HT-29 (cell line): ENCODE results near the gene ARHGAP15. TPM values are rescaled to one million over a fixed set of nuclear protein-coding genes. Genes with fewer than 3 reads are reported as not detected.

Experiments
- DNase-seq: peaks from one replicate; pipeline ENCODE4 v3.0.0-alpha.2; 2015; ENCODE audit warnings: low spot score
- total RNA-seq: library from RNA; depleted of rRNA; stranded (reverse); fragments of >200 nt; shearing (Covaris generic); gene quantifications from 2 replicates; pipeline ENCODE4 v1.2.3, GENCODE V29; 2014

Gene ARHGAP15
- total RNA-seq, 1 experiment from 2014 or later = not detected

- DNase-seq = no peak
These were observed 629.6 kb downstream of the ARHGAP15 start for GRCh38 chr2:143758629-143759330.

- DNase-seq = no peak
These were observed 630.2 kb downstream of the ARHGAP15 start for GRCh38 chr2:143759455-143759854.

DNA sequence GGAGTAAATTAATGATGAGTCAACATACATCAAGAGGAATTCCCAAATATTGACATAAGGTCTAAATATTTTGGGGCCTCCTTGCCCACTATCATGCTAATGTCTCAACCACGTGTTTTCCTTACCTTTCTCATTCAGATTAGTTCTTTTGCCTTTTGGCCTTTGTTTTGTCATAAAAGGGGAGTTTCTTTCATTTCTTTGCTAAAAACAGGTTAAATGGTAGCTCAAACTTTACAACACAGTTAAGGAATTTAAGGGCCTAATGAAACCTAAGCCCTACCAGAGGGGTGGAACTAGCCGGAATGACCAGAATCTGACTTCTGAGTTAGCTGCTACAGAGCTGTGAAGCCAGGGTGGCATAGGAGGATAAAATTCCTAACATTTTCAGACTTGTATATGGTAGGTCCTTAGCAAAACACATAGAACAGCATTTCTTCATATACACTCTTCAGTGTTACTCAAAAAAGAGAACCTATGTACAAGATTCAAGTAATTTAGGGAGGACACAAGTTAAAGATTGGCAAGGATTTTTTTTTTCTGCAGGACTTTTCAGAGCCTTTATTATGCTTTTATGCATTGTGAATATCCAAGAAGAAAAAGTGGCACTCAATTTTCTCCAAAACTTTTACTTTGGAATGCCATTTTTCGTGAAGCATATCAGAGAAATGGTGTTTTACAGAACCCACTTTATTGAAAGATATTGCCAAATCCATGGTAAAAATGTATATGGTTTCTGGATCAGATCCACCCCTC, 633.1 kb downstream of the ARHGAP15 start:
- no peak for DNase-seq

- no peak for DNase-seq
These were observed 635.0 kb downstream of the ARHGAP15 start for GRCh38 chr2:143764261-143764660.

DNA sequence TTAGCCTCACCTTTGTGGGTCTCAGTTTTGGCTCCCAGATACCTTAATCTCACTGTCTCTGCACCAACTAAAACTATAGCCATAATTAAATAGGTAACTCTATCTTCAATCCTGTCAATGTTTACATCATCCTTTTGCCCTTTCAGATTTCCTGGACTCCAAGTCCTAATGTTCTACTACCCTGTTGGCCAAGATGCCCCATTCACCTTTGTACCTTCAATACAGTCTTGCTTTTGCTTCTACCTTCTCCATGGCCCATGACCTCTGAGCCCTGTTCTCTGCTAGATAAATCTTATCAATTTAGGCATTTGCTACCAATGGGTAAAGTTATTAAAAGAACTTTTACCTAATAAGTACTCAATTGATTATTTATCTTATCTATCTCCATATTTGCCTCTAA, 635.5 kb downstream of the ARHGAP15 start:
- DNase-seq = no peak

DNA sequence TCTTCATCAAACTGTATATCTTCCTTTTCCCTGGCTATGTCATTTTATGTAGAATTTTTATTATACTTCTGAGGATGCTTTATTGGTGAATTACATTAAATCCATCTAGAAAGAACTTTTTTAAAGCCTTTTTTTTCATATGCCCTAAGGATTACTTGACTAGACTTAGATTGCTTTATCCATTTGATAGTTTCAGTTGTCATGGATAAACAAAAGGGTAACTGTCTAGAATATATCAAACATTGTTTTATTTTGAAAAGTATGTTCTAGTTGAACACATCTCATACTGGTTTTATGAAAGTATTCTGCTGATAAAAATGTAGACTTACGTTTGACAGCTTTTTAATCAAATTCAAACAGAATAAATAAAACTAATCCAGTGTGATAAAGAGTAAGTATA, 639.8 kb downstream of the ARHGAP15 start:
- DNase-seq = no peak

GRCh38 chr2:143771939-143772338, 642.7 kb downstream of the ARHGAP15 start:
- DNase-seq = no peak

- no peak for DNase-seq
These were observed 647.5 kb downstream of the ARHGAP15 start for GRCh38 chr2:143776526-143777297.

DNA sequence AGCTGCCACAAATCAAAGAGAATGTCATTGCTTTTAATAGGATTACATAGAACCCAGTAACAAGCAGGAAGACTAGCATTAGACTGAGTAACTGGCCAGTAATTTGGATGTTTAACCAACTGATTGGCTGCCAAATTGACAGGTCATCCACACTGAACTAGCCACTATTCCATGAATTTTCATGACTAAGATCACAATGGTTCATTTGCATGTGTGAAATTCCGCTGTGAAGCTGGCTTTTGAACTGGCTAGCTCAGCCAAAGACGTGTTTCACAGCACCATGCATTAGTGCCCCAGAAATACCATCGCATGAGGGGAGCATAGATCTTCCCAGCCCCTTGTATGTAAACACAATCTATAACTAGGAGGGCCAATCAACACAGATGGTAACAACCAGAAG, 649.8 kb downstream of the ARHGAP15 start:
- DNase-seq = no peak

DNA sequence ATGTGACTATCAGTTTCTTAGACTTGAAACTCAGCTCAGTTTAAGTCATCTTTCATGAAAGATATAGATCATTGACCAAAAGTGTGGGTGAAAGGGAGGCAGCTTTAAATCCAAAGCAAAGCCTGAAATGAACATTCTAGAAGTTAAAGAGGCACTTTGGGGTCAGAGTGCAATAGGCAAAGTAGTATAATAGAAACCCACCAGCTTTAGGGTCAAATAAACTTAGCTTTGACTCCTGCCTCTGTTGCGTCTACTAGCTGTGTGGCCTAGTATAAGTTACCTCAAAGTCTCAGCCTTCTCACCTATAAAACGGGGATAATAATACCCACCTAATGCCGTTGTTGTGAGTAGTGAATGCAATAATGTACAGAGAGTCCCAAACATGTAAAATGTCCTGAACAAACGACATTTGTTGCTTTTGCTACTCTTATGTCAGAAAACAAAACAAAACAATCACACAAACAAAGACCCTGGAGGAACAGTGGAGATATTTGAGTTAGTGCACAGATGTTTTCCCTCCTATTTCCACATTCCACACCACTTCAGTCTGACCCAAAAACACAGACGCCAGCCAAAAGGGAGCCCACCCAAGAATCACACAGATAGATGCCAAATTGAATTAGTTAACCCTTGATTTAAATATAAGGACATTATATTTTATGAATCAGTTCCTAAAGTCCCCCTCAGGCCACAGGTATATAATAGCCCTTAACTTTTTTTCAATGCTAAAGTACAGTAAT, 657.0 kb downstream of the ARHGAP15 start:
- no peak for DNase-seq

DNA sequence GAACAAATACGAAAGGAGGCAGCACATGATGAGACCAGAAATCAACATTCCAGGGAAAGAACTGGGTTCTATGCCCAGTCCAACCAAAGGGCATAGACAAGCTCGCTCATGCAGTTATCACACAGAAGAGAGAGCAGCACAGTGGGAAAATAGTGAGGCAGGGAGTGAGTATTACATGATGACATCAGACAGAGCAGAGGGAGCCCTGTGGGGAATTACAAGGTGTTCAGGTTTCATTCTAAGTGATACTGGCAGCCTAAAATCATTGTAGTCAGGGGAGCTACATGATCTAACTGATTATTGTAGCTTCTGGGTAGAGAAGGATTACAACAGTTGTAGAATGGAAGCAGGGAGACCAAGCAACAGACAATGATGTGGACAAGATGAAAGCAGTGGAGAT, 658.5 kb downstream of the ARHGAP15 start:
- no peak for DNase-seq

DNA sequence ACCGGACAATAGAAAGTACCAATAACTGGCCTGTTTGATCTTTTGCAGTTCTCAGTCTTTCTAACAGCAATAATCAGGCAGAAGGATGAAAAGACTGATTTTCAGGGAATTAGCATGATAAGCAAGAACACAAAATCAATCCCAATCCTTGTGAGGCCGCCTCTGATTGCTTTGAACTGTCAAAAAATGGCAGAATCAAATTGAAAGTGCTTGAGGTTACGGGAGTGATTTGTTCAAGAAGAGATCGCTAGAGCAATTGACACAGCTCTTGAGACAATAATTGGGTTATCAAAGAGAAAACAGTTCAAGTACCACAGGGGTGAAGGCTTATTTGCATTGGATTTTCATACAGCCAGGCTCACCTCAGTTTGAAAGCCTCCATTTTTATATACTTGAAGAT, 663.4 kb downstream of the ARHGAP15 start:
- DNase-seq = no peak

- no peak for DNase-seq
These were observed 664.2 kb downstream of the ARHGAP15 start for GRCh38 chr2:143793381-143793780.

DNA sequence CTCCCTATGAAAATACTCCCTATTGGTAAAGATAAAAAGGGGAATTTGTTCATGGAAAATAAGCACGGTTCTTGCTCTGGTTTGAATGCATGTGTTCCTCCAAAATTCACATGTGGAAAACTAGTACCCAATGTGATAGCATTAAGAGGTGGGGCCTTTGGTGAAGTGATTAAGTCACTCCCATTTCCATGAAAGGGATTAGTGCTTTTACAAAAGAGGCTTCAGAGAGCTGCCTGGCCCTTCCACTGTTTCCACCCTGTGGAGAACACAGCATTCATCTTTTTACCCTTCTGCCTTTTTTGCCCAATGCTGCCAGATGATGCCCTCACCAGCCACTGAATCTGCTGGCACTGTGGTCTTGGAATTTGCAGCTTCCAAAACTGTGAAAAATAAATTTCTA, 666.8 kb downstream of the ARHGAP15 start:
- no peak for DNase-seq

GRCh38 chr2:143801561-143801960, 672.3 kb downstream of the ARHGAP15 start:
- no peak for DNase-seq

DNA sequence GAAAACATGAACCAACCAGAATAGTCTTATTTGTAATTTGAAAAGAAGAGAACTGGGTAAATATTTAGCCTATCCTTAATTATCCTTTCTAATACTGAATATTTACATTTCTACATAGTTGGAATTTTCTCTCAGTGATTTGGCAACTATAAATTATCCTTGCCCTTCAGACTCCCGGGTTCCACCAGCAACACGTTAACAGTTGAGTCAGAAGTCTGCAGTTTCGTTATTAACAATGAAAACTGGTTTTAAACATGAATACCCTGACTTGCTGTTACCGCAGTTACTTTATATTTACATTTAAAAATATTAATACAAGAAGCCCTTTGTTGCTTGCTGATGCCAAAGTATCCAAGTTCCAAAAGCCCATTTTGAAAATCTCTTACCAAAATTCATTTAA, 673.0 kb downstream of the ARHGAP15 start:
- DNase-seq = no peak

DNA sequence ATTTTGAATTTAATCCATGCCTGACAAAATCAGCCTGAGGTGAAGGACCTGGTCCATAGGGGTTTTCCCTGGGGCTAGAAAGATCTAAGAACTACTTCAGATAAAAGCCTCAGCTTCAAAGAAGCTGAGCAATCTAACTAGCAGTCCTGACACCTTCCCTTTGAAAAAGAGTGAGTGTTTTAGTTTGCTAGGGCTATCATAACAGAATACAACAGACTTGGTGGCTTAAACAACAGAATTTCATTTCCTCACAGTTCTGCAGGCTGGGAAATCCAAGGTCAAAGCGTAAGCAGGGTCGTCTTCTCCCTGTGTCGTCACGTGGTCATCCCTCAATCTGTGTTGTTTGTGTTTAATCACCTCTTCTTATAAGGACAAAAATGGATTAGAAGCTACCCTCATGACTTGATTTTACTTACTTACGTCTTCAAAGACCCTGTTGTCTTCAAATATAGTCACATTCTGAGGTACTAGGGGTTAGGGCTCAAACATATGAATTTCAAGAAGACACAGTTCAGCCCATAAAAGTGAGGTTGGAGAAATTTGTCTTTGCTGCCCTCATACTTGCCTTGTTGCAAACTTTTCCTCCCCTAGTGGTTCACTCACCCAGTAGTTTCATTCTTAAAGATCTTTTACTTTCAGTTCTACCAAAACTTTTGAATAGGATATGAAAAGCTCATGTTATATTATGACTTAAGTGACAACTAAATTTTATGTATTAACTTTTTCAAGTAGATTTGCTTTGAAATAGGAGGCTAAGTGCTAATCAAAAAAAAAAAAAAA, 673.8 kb downstream of the ARHGAP15 start:
- DNase-seq = no peak

DNA sequence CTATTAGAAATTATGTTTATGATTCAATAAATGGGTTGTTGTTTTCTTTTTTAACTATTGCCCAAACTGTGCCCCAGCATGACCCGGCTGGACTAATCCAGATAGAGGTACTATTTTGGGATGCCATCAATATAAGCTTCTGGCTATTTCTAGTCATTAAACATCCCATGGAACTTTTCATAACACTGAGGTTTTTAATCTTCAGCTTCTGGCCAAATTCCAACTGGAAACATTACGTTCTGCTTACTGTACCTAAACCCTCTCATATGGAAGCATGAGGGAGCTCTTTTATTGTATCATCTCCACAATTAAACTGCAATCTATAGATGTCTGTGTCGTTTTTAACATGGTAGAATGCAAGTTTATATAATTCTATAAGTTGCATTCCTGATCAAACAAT, 674.7 kb downstream of the ARHGAP15 start:
- DNase-seq = no peak

DNA sequence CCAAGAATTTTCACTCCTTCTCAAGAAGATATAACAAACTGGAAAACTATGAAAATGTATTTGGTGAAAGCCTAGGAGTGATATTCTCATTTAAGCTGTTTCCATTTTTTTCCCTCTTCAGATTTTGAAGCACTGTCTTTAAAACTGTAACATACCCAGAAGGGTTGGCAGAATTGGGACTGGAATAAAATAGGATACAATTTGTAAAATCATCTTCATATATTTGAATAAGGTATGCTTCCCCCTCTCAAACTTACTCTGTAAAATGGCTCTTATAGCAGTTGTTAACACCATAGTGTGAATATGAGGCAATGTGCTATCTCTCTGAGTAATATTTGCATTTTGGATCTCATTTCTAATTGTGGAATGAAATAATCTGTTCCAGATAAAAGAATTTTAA, 676.4 kb downstream of the ARHGAP15 start:
- no peak for DNase-seq

GRCh38 chr2:143807192-143807591, 678.0 kb downstream of the ARHGAP15 start:
- DNase-seq = no peak

DNA sequence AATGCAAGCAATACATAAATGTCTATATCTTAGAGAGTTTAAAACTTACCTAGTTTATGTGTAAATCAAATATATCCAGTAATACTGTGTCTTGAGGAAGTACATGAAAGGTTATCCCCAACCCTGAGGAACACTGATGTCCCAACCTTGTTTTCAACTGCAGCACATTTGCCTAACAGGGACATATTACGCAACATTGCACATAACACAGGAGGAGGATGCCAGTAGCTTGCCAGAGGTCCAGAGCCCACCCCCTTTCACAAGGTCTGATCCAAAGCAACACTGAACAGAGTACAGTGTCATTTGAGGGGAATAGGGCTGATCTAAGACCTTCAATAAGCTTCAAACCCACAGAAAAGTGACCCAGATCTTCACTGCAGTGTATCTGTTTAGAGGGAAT, 678.5 kb downstream of the ARHGAP15 start:
- DNase-seq = no peak
